ENCODE measurements around the gene FNDC8. TPM values are rescaled to one million over a fixed set of nuclear protein-coding genes. Genes with fewer than 3 reads are reported as not detected.

Gene FNDC8
- polyA plus RNA-seq, 3 donors, result not detected

GRCh38 chr17:35101036-35101435 is 20.4 kb upstream of the FNDC8 start:
- peaks cover 7% of the 10 kb centered on the region in 2 donors for H3K4me1 ChIP-seq (ENCODE audit: control insufficient read depth in 1 of 2, insufficient read depth in 2 of 2, low read length in 2 of 2)
- H3K79me2 ChIP-seq (ENCODE audit: insufficient read depth, low read length), result no peaks in the 10 kb centered on the region
- no peaks in the 10 kb centered on the region for H4K20me1 ChIP-seq (ENCODE audit: insufficient read depth, low read length)
- peak overlapping the region in 1 of 2 donors; percentile 22 for H3K27ac ChIP-seq (ENCODE audit: low read depth in 1 of 2, low read length in 2 of 2)
- no peak overlapping the region for H3K4me3 ChIP-seq (replicated peaks in 1 of 3; ENCODE audit: low read depth in 2 of 3, low read length in 3 of 3)
- H3K9me3 ChIP-seq (replicated peaks in 1 of 2; ENCODE audit: control insufficient read depth in 1 of 2, insufficient read depth in 1 of 2, low read length in 2 of 2), result no peaks in the 10 kb centered on the region
- H3K36me3 Mint-ChIP-seq, result peaks cover 63 to 78% of the 10 kb centered on the region in 2 donors
- no peak overlapping the region for H2AFZ ChIP-seq (ENCODE audit: insufficient read depth, low read depth, low read length, poor library complexity, severe bottlenecking)
- no peak for DNase-seq
- H3K4me1 Mint-ChIP-seq, result peaks cover 12% of the 10 kb centered on the region
- H3K27me3 ChIP-seq (ENCODE audit: control insufficient read depth in 2 of 2, insufficient read depth in 2 of 2, low read length in 2 of 2), result no peaks in the 10 kb centered on the region
- peaks cover 0 to 2% (median 0%) of the 10 kb centered on the region in 3 donors for H3K27me3 Mint-ChIP-seq (ENCODE audit: low read depth in 3 of 3)
- peaks cover 34 to 66% of the 10 kb centered on the region in 2 donors for H3K36me3 ChIP-seq (replicated peaks in 1 of 2; ENCODE audit: control insufficient read depth in 1 of 2, insufficient read depth in 2 of 2, low read length in 2 of 2)
- TF ChIP-seq CTCF (IDR thresholded peaks at IDR 0.05), result no peak
- no peaks in the 10 kb centered on the region for H3K9me3 Mint-ChIP-seq
- H3K4me2 ChIP-seq (replicated peaks; ENCODE audit: extremely low read depth, low read length, poor library complexity, severe bottlenecking), result no peak overlapping the region
- intact Hi-C loops (cut with micrococcal nuclease), result no loop called here
- no peak overlapping the region for H3K4me3 Mint-ChIP-seq
- H3K9ac ChIP-seq (ENCODE audit: insufficient read depth, low read length, poor library complexity, severe bottlenecking), result no peak overlapping the region
- 91% methylated on average over 14 of the region's 14 CpGs for WGBS (ENCODE audit: insufficient coverage)
- peak overlapping the region in 4 of 7 donors; percentile 53 to 82 (median 60) for H3K27ac Mint-ChIP-seq

- no peak overlapping the region for H2AFZ ChIP-seq (ENCODE audit: insufficient read depth, low read depth, low read length, poor library complexity, severe bottlenecking)
- no peak overlapping the region for H3K4me2 ChIP-seq (replicated peaks; ENCODE audit: extremely low read depth, low read length, poor library complexity, severe bottlenecking)
- H3K9me3 ChIP-seq (replicated peaks in 1 of 2; ENCODE audit: control insufficient read depth in 1 of 2, insufficient read depth in 1 of 2, low read length in 2 of 2), result no peaks in the 10 kb centered on the region
- peaks cover 12% of the 10 kb centered on the region for H3K4me1 Mint-ChIP-seq
- H3K36me3 Mint-ChIP-seq, result peaks cover 70 to 85% of the 10 kb centered on the region in 2 donors
- whole genome bisulfite sequencing (ENCODE audit: insufficient coverage), result no CpG with 5 or more reads among the region's 2 CpGs
- peaks cover 0 to 2% (median 1%) of the 10 kb centered on the region in 3 donors for H3K27me3 Mint-ChIP-seq (ENCODE audit: low read depth in 3 of 3)
- intact Hi-C loops (cut with micrococcal nuclease), result no loop called here
- H3K27me3 ChIP-seq (ENCODE audit: control insufficient read depth in 2 of 2, insufficient read depth in 2 of 2, low read length in 2 of 2), result no peaks in the 10 kb centered on the region
- no peaks in the 10 kb centered on the region for H3K79me2 ChIP-seq (ENCODE audit: insufficient read depth, low read length)
- no peak overlapping the region for H3K9ac ChIP-seq (ENCODE audit: insufficient read depth, low read length, poor library complexity, severe bottlenecking)
- H3K27ac ChIP-seq (ENCODE audit: low read depth in 1 of 2, low read length in 2 of 2), result no peak overlapping the region
- H3K9me3 Mint-ChIP-seq, result no peaks in the 10 kb centered on the region
- no peak overlapping the region for H3K4me3 Mint-ChIP-seq
- peak overlapping the region in 3 of 7 donors; percentile 13 to 59 (median 32) for H3K27ac Mint-ChIP-seq
- H4K20me1 ChIP-seq (ENCODE audit: insufficient read depth, low read length), result no peaks in the 10 kb centered on the region
- no peak for TF ChIP-seq CTCF (IDR thresholded peaks at IDR 0.05)
- no peak for DNase-seq
- H3K36me3 ChIP-seq (replicated peaks in 1 of 2; ENCODE audit: control insufficient read depth in 1 of 2, insufficient read depth in 2 of 2, low read length in 2 of 2), result peaks cover 41 to 72% of the 10 kb centered on the region in 2 donors
- H3K4me3 ChIP-seq (replicated peaks in 1 of 3; ENCODE audit: low read depth in 2 of 3, low read length in 3 of 3), result no peak overlapping the region
- peaks cover 7% of the 10 kb centered on the region in 2 donors for H3K4me1 ChIP-seq (ENCODE audit: control insufficient read depth in 1 of 2, insufficient read depth in 2 of 2, low read length in 2 of 2)
These were observed 19.7 kb upstream of the FNDC8 start for GRCh38 chr17:35101725-35102124.

All from CD14-positive monocyte (primary cell).